Subcutaneous adipose tissue (tissue), 4 donors: ENCODE data around the gene USP35. TPM values are rescaled to one million over a fixed set of nuclear protein-coding genes. Genes with fewer than 3 reads are reported as not detected.

Experiments used
- CTCF ChIP-seq: fragments of 450-650 bp; IDR thresholded peaks from one replicate; pipeline ENCODE4 v1.5.1; 2016; ENCODE audit warnings: low read depth, mild to moderate bottlenecking, control low read depth, antibody characterized with exemption, moderate library complexity
- total RNA-seq, 4 donors: library from RNA; depleted of rRNA; stranded (reverse); fragments of >200 nt; gene quantifications; one replicate each; pipeline ENCODE4 v1.1.0, GENCODE V29; 2016

Gene USP35
- total RNA-seq, 4 donors from 2014 or later: 6.8 to 13.2 (median 9.8) TPM

DNA sequence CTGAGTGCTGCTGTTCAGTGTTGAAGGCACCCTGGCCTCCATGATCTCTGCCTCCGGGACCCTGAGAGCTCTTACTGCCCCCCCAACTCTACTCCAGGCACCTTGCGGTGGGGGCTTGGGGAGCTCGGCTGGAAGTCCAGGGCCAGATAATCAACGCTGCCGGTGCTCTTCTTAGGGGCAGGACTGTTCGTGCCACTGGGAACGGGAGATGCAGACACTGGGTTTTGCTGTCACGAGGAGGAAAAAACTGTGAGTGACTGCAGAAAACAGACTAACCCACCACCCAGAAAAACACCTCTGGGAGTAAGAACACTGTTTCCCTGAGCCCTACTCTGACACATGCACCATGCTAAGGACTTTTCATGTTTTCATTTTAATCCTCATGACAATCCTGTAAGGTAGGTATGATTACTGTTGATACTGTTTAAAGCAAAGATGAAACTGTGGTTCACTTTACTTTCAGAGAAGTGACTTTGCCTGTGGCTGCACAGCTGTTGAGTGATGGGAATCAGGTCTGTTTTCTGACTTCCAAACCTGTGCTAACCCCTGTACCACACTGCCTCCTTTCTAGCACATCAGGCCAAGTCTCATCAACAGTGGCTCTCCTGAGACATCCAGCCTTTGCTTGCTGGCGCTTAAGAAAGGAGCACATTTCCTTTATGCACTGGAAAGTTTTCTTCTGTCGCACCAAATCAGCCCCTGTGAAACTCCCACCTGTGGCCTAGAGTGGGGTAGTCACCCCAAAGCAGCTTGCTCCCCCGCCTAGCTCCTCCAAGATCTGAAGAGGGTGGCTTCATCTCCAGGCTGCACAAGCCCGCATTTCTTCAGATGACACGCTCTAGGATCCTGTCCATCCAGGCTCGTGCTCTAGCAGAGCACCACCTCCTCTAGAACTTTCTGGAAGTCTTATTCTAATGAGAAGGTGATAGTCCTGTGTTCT, 31.8 kb downstream of the USP35 start:
- TF ChIP-seq CTCF: no peak

- TF ChIP-seq CTCF: no peak
Measured at GRCh38 chr11:78221396-78222315, 32.9 kb downstream of the USP35 start.

GRCh38 chr11:78223320-78223954, 34.7 kb downstream of the USP35 start:
- no peak for TF ChIP-seq CTCF

GRCh38 chr11:78224506-78224905, 35.8 kb downstream of the USP35 start:
- no peak for TF ChIP-seq CTCF

GRCh38 chr11:78224906-78225420, 36.2 kb downstream of the USP35 start:
- no peak for TF ChIP-seq CTCF

DNA sequence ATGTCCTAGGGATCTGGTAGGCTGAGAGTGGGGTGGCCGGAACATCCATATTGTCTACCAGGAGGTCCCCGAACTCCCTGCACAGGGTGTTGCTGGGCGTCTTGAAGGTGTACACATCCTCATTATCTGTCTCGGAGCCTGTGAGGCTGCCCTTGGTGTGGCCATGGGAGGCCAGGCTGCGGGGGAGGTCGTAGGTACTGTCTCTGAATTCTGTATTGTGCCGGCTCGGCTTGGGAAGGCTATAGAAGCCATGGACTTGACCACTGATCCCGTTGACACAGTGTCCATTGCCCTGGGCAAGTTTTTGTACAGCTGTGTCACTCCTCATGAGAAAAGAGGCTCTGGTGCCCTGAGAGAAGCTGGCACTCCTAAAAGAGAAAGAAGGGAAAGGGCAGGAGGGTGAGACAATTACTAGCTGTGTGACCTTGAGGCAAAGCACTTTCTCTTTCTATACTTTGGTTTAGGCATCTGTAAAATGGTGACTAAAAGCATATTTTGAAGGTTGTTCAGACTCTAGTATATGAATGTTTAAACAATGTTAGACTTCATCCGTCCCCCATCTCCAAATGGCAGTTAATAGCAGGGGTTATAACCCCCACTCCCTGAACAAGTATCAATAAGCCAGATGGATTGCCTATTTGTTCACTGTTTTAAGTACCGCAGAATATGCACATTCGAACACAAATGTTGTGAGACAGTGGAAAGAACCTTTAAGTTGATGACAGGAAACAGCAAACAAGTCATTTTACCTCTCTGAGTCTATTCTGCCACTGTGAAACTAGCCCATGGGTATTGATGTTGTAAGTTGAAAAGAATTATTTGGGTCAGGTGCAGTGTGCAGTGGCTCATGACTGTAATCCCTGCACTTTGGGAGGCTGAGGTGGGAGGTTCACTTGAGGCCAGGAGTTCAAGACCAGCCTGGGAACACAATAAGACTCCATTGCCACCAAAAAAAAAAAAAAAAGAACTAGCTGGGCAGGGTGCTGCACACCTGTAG, 38.3 kb downstream of the USP35 start:
- no peak for TF ChIP-seq CTCF
